Neural crest cell (in vitro differentiated cells): ENCODE measurements around the gene LAG3. TPM values are rescaled to one million over a fixed set of nuclear protein-coding genes. Genes with fewer than 3 reads are reported as not detected.
A peak's percentile ranks its signal among the peaks of the same experiment; 100 is the strongest.

Experiments used
- DNase-seq: peaks from one replicate; pipeline ENCODE4 v3.0.0; 2021; ENCODE audit warnings: low read depth, mixed read lengths, low spot score
- H3K27ac Mint-ChIP-seq: one replicate; pipeline ENCODE4 v1.8.0; 2021; ENCODE audit warnings: mild to moderate bottlenecking, mixed read lengths; ENCODE audit not compliant: unreplicated experiment
- H3K27me3 Mint-ChIP-seq: 2 replicates; pipeline ENCODE4 v1.8.0; 2021; ENCODE audit warnings: low read depth, mild to moderate bottlenecking, mixed read lengths
- H3K36me3 Mint-ChIP-seq: 2 replicates; pipeline ENCODE4 v1.8.0; 2021; ENCODE audit warnings: low read depth, mild to moderate bottlenecking, mixed read lengths
- H3K4me1 Mint-ChIP-seq: 2 replicates; pipeline ENCODE4 v1.8.0; 2021; ENCODE audit warnings: mixed read lengths
- H3K4me3 Mint-ChIP-seq: one replicate; pipeline ENCODE4 v1.8.0; 2021; ENCODE audit warnings: mild to moderate bottlenecking, mixed read lengths
- H3K9me3 Mint-ChIP-seq: 2 replicates; pipeline ENCODE4 v1.8.0; 2021; ENCODE audit warnings: mixed read lengths
- total RNA-seq: library from RNA; stranded (reverse); gene quantifications from 2 replicates; pipeline ENCODE4 v1.2.1, GENCODE V29; 2021
- TF ChIP-seq, protein P1 (sequence below): fragments of 200-600 bp; sonication (generic); conservative IDR thresholded peaks from 2 replicates; pipeline ENCODE4 v1.5.0; 2021; ENCODE audit warnings: antibody characterized with exemption, mild to moderate bottlenecking

The LAG3 gene
- total RNA-seq, 1 donor from 2014 or later = 4.9 TPM

DNA sequence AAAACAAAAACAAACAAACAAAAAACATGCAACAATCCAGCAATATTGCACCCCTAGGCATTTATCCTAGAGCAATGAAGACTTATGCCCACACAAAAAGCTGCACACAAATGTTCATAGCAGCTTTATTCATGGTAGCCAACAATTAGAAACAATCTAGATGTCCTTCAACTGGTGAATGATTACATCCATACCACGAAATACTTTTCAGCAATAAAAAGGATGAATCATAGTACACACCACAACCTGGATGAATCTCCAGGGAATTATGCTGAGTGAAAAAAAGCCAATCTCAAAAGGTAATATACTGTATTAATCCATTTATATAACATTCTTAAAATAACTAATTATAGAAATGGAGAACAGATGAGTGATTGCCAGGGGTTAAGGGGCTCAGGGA lies 34.9 kb downstream of the LAG3 start:
- Mint-ChIP-seq H3K27me3 (no peaks in the 10 kb centered on the region), H3K4me1 (peaks cover 8% of the 10 kb centered on the region), H3K4me3 (no peak overlapping the region), H3K9me3 (peaks cover 3% of the 10 kb centered on the region), H3K27ac (no peak overlapping the region), H3K36me3 (peaks cover 2% of the 10 kb centered on the region)
- TF ChIP-seq, protein P1, sequence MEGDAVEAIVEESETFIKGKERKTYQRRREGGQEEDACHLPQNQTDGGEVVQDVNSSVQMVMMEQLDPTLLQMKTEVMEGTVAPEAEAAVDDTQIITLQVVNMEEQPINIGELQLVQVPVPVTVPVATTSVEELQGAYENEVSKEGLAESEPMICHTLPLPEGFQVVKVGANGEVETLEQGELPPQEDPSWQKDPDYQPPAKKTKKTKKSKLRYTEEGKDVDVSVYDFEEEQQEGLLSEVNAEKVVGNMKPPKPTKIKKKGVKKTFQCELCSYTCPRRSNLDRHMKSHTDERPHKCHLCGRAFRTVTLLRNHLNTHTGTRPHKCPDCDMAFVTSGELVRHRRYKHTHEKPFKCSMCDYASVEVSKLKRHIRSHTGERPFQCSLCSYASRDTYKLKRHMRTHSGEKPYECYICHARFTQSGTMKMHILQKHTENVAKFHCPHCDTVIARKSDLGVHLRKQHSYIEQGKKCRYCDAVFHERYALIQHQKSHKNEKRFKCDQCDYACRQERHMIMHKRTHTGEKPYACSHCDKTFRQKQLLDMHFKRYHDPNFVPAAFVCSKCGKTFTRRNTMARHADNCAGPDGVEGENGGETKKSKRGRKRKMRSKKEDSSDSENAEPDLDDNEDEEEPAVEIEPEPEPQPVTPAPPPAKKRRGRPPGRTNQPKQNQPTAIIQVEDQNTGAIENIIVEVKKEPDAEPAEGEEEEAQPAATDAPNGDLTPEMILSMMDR = no peak
- no peak for DNase-seq

DNA sequence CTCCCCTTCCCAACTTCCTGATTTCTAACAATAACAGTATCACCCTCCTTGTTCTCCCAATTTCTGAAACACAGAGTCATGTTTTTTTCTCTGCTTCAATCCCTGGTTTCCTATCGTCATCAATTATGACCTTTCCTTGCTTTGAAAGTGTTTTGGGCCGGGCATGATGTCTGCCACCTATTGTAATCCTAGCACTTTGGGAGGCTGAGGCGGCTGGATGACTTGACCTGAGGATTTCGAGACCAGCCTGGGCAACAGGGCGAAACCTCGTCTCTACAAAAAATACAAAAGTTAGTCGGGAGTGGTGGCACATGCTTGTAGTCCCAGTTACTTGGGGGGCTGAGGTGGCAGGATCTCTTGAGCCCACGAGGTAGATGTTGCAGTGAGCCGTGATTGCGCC lies 36.7 kb downstream of the LAG3 start:
- no peaks in the 10 kb centered on the region for H3K27me3 Mint-ChIP-seq
- peaks cover 2% of the 10 kb centered on the region for H3K9me3 Mint-ChIP-seq
- TF ChIP-seq, protein P1 = no peak
- peaks cover 13% of the 10 kb centered on the region for H3K4me1 Mint-ChIP-seq
- H3K36me3 Mint-ChIP-seq = peaks cover 2% of the 10 kb centered on the region
- H3K4me3 Mint-ChIP-seq = no peak overlapping the region
- DNase-seq = no peak
- no peak overlapping the region for H3K27ac Mint-ChIP-seq

DNA sequence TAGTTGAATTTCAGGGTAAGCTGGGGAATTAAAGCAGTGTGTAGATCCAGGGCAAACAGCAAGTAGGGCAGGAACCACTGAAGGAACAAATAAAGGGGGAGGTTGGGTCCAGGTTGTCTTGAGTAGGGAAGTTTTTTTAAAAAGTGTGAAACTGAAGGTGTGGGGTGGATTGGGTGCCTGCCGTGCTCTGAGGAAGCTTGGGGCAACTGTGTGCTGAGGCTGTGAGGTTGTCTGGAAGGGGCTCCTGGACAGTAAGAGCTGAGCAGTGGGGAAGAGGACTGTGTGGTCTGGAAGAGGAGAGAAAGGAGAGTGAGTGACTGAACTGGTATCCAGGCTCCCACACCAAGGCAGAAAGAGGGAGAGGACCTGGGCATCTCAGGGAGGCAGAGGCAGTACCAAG lies 38.4 kb downstream of the LAG3 start:
- no peak for DNase-seq
- Mint-ChIP-seq H3K27me3 (no peaks in the 10 kb centered on the region), H3K4me1 (peaks cover 16% of the 10 kb centered on the region), H3K27ac (no peak overlapping the region), H3K4me3 (no peak overlapping the region), H3K36me3 (no peaks in the 10 kb centered on the region), H3K9me3 (no peaks in the 10 kb centered on the region)
- TF ChIP-seq, protein P1 = no peak

DNA sequence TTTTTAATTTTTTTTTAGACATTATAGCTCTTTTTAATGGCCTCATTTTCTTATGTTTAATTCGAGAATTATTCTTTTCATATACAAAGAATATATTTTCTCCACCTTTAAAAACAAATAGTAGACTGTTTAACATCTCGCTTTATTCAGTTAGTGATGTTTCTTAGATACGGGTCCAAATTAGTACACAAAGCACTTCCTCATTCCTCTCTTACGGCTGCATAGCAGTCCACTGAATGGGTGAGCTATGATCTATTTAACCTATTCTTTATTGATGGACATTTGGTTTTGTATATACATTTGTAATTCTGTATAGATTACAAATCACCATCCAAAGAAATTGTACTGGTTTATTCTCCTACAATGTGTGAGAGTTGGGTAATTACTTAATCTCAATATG lies 41.0 kb downstream of the LAG3 start:
- Mint-ChIP-seq H3K27me3 (no peaks in the 10 kb centered on the region), H3K4me1 (peaks cover 36% of the 10 kb centered on the region), H3K4me3 (no peak overlapping the region), H3K9me3 (no peaks in the 10 kb centered on the region), H3K27ac (no peak overlapping the region), H3K36me3 (peaks cover 3% of the 10 kb centered on the region)
- TF ChIP-seq, protein P1 = no peak
- DNase-seq = no peak

DNA sequence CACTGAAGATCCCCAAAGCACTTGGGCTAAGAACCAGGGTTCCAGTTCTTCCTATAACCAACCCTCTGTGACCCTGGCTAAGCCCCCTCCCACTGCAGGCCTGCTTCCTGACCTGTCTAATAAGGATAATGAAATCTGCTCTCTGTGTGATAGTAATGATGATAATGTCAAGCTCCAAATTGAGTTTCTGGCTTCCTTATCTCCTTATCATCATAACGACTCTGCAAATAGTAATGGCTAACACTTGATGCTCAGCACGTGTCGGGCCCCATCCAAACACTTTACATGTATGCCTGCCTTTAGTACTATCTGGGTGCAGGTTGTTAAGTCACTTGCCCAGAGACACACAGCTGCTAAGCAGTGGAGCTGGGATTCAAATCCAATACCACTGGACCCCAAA lies 44.3 kb downstream of the LAG3 start:
- no peaks in the 10 kb centered on the region for H3K9me3 Mint-ChIP-seq
- no peaks in the 10 kb centered on the region for H3K27me3 Mint-ChIP-seq
- TF ChIP-seq, protein P1 = no peak
- DNase-seq = no peak
- peaks cover 3% of the 10 kb centered on the region for H3K36me3 Mint-ChIP-seq
- no peak overlapping the region for H3K27ac Mint-ChIP-seq
- H3K4me3 Mint-ChIP-seq = no peak overlapping the region
- peaks cover 59% of the 10 kb centered on the region for H3K4me1 Mint-ChIP-seq

DNA sequence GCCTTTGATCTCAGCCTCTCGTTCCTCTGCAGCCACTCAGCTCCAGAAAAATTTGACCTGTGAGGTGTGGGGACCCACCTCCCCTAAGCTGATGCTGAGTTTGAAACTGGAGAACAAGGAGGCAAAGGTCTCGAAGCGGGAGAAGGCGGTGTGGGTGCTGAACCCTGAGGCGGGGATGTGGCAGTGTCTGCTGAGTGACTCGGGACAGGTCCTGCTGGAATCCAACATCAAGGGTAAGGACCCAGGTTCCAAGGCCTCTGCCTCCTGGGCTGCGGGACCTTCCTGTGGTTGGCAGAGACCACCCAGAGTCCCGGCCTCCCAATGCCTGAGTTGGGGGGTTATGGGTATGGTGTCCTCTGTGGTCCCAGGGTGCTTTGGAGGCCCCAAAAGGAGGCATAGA lies 44.8 kb downstream of the LAG3 start:
- TF ChIP-seq, protein P1 = no peak
- Mint-ChIP-seq H3K36me3 (peaks cover 3% of the 10 kb centered on the region), H3K27me3 (no peaks in the 10 kb centered on the region), H3K9me3 (no peaks in the 10 kb centered on the region), H3K4me1 (peaks cover 62% of the 10 kb centered on the region), H3K4me3 (peak overlapping the region; percentile 62), H3K27ac (no peak overlapping the region)
- no peak for DNase-seq
